Astrocyte of the cerebellum (primary cell): ENCODE results near the gene EHD1.

Experiments
- DNase-seq: peaks from one replicate; pipeline ENCODE4 v3.0.0-alpha.2; 2011; ENCODE audit warnings: low read depth
- H3K4me3 ChIP-seq: 2 replicates; pipeline ENCODE4 v1.5.1; 2011; ENCODE audit warnings: mild to moderate bottlenecking, low read depth, low read length, moderate library complexity
- CTCF ChIP-seq: IDR thresholded peaks from 2 replicates; pipeline ENCODE4 v1.5.1; 2012; ENCODE audit warnings: low read length, low read depth, moderate library complexity, mild to moderate bottlenecking; ENCODE audit errors: missing control alignments
- in situ Hi-C: cut with HindIII; loops from 2 replicates; pipeline ENCODE4 v1.10.0; 2017; ENCODE audit warnings: low sequenced_read_pairs

The EHD1 gene

GRCh38 chr11:64903291-64903833 lies 24.9 kb upstream of the EHD1 start:
- no peak for DNase-seq
- in situ Hi-C loops: no loop called here
- TF ChIP-seq CTCF: no peak
- no peak overlapping the region for H3K4me3 ChIP-seq

DNA sequence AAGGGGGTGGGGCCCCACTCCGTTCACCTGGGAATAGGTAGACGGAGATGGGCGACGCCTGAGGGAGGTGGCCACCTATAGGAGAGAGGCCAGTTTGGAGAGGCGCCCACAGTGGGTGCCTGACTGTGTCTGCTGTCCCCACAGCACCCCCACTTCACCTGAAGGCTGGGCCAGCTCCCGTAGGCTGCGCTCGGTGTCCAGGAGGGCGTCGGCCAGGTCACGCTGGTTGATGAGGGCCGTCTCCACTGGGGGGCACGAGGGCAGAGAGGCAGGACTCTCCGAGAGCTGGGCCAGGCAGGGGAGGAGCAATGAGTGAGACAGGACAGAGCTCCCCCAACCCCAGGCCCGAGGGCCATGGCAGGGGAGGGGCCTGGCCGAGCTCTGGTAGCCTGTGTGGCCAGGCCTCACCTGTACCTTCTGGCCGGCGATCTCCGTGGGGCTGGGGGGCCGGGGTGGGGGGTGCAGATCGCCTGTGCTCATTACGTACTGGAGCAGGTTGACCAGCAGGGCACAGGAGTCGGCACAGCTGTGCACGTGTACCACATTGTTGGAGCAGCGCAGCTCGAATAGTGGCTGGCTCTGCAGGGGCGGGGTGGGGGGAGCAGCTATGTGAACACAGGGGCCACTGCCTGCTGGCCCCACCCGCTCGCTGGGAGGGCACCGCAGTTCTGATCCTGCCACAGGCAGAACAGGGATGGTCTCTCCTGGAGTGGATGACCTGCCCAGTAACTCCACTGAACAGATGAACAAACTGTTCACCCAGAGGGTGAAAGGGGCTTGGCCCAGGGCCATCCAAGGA lies 23.9 kb upstream of the EHD1 start:
- H3K4me3 ChIP-seq: no peak overlapping the region
- in situ Hi-C loops: no loop called here
- DNase-seq: no peak
- TF ChIP-seq CTCF: no peak

DNA sequence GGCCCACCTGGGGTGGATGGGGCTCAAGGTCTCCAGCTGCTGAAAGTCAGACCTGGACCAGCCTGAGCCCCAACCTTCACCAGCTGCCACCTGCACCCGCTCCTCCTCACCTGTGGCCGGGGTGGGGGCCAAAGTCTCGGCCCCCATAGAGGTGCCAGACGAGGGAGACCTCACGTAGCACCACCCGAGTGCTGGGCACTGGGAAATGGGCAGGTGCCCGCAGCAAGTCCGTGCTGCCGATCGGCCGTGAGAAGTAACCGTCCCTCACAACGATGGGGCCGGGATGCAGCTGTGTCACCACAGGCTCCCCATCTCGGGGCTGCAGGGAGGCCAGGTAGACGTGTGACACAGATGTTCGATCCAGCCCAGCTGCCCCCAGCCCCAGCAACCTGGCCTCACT lies 22.4 kb upstream of the EHD1 start:
- no peak for DNase-seq
- no peak for TF ChIP-seq CTCF
- H3K4me3 ChIP-seq: no peak overlapping the region
- in situ Hi-C loops: no loop called here

DNA sequence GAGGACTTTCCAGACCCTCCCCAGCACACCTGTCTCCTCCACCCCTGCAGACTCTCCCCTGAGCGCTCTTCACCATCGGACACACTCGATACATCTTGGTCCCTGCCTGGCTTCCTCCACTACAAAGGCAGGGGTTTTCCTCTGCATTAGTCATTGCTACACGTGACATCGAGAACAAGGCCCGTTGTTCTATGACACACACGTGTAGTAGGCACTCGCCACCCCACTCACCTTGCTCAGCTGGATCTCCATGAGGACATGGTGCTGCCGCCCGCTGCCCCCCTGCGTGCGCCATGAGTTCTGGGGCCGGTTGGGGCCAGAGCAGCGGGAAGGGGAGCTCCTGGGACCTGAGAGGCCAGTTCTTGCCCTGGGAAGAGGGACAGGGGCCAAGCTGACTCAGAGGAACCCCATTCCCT lies 21.9 kb upstream of the EHD1 start:
- H3K4me3 ChIP-seq: no peak overlapping the region
- DNase-seq: no peak
- no peak for TF ChIP-seq CTCF
- in situ Hi-C loops: no loop called here

DNA sequence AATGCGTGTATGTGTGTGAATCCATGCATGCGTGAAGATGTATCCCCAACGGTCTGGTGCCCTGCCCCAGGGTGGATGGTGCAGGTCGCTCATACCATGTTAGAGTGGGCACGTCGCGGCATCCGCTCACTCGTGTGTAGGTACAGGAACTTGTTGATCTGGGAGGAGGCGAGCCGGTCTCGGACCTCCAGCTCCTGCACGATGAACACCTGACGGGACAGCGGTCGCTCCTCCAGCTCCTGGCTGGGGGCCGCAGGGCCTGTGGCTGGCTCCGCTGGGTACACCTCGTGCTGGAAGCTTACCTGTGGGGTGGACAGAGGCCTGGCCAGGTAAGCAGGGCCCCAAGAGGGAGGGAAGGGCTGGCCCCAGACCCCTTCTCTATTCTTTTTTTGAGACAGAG lies 20.1 kb upstream of the EHD1 start:
- TF ChIP-seq CTCF: no peak
- in situ Hi-C loops: no loop called here
- H3K4me3 ChIP-seq: no peak overlapping the region
- DNase-seq: no peak

- DNase-seq: no peak
- H3K4me3 ChIP-seq: no peak overlapping the region
- in situ Hi-C loops: no loop called here
- TF ChIP-seq CTCF: no peak
Measured at GRCh38 chr11:64898076-64898445, 19.6 kb upstream of the EHD1 start.
